Colonic mucosa (tissue), 4 donors: ENCODE data around the gene DOCK8. TPM values are rescaled to one million over a fixed set of nuclear protein-coding genes. Genes with fewer than 3 reads are reported as not detected.

Experiments used
- DNase-seq: peaks from one replicate; pipeline ENCODE4 v3.0.0-alpha.2; 2020
- H3K27ac ChIP-seq: fragments of 200-600 bp; one replicate; pipeline ENCODE4 v1.8.0; 2021
- H3K27me3 ChIP-seq: fragments of 200-600 bp; one replicate; pipeline ENCODE4 v1.8.0; 2021
- H3K36me3 ChIP-seq: fragments of 200-600 bp; one replicate; pipeline ENCODE4 v1.8.0; 2021
- H3K4me1 ChIP-seq: fragments of 200-600 bp; one replicate; pipeline ENCODE4 v1.8.0; 2021; ENCODE audit warnings: mild to moderate bottlenecking
- H3K4me3 ChIP-seq: fragments of 200-600 bp; one replicate; pipeline ENCODE4 v1.8.0; 2021
- H3K9ac ChIP-seq, 2 donors: one replicate each; pipeline ENCODE4 v1.7.0; 2013; ENCODE audit warnings: control low read depth in 2 of 2, low read depth in 2 of 2, low read length in 2 of 2
- H3K9me3 ChIP-seq: fragments of 200-600 bp; one replicate; pipeline ENCODE4 v1.8.0; 2021
- CTCF ChIP-seq: fragments of 200-600 bp; IDR thresholded peaks from one replicate; pipeline ENCODE4 v1.8.0; 2022; ENCODE audit warnings: antibody characterized with exemption, mild to moderate bottlenecking
- intact Hi-C: fragments of 100-400 bp; cut with DNase I; formaldehyde crosslinking; loops from one replicate; pipeline ENCODE4 v1.14.1; 2022
- total RNA-seq, 2 donors: library from RNA; stranded (reverse); fragmentation: NEBNext Ultra II Directional in 1 of 2; extraction: Animal tissue kit (Norgen Biotek cat#: 25700) in 1 of 2; gene quantifications; one replicate each; pipeline ENCODE4 v1.2.1, GENCODE V29; 2021
- donor health status: healthy.
- donor health status: DM: no; HTN: no; CAD: no.
- donor health status: DM: no; HTN: no; CAD: no.

Gene DOCK8
- total RNA-seq, 2 donors from 2014 or later = 5.8 to 7.1 TPM

DNA sequence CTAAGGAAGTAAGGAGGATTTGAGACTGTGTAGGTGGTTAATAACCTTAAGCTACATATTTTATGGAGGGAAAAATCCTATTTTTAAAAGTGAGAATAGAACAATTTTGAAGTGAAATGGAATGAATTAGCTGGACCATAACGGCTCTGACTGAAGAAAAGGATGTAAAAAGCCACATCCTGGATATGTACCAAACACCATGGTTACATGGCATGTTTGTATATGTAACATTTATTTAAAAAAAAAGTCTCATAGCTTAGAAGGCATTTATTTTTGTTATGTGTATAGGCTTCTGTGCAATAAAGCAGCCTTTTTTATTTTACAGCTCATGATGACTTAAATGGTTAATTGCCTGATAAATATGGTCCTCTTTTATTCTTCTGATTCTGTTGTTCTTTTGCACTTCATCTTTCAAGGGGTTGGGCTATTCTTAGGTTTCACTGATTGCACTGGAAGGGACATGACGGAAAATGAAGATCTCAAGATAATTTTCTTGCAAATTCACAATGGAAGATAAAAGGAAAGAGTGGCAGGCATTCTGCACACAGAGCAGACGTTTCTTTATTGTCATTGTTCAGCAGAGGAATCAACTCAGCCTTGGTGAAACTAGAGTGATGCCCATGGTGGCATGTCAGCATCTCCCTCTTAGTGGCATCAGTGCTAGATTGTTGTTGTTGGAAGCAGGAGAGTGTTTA is 63.1 kb downstream of the DOCK8 start:
- Histone ChIP-seq H3K27me3 (no peaks in the 10 kb centered on the region), H3K9me3 (no peaks in the 10 kb centered on the region), H3K4me3 (no peak overlapping the region), H3K4me1 (no peaks in the 10 kb centered on the region), H3K27ac (no peak overlapping the region), H3K36me3 (no peaks in the 10 kb centered on the region), H3K9ac (no peak overlapping the region)
- intact Hi-C loops = no loop called here
- TF ChIP-seq CTCF = no peak
- DNase-seq = no peak

DNA sequence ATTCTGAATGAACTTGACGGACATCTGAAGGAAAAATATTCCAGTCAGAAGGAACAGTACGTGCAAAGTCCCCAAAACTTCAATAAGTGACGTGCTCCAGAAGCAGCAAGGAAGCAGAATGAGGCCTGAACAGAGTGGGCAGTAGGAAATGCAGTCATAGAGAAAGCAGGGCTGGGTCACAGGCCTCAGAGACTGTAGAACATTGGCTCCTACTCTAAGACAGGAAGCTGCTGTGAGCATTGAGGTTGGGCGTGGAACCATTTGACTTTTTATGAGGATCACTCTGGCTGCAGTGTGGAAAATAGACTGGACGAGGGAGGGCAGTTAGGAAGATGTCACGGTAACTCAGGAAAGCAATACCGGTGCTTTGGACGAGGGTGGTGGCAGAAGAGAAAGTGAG is 64.0 kb downstream of the DOCK8 start:
- Histone ChIP-seq H3K4me3 (no peak overlapping the region), H3K4me1 (no peaks in the 10 kb centered on the region), H3K27me3 (no peaks in the 10 kb centered on the region), H3K9ac (no peak overlapping the region), H3K9me3 (no peaks in the 10 kb centered on the region), H3K36me3 (no peaks in the 10 kb centered on the region), H3K27ac (no peak overlapping the region)
- no peak for TF ChIP-seq CTCF
- intact Hi-C loops = no loop called here
- peak; percentile 19 for DNase-seq

DNA sequence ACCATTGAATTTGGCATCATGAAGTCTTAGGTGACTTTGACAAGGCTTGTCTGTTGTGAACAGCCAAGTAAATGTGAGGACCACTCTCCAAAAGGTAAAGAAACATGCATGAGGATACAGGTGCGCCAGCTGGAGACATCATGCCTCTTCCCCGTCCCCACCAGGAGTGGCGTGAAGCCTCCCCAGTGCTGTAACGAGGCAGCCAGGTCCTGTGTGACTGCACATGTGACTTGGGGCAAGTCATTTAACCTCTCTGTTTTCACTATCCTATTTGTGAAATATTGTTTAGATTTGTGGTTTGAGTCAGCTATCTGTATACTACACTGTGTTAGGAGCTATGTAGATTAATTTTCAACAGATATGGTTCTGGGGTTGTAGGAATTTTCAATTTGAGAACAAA is 65.0 kb downstream of the DOCK8 start:
- Histone ChIP-seq H3K4me1 (no peaks in the 10 kb centered on the region), H3K36me3 (no peaks in the 10 kb centered on the region), H3K9me3 (no peaks in the 10 kb centered on the region), H3K4me3 (no peak overlapping the region), H3K9ac (no peak overlapping the region), H3K27ac (no peak overlapping the region), H3K27me3 (no peaks in the 10 kb centered on the region)
- no peak for TF ChIP-seq CTCF
- DNase-seq = no peak
- intact Hi-C loops = no loop called here

- Histone ChIP-seq H3K27me3 (no peaks in the 10 kb centered on the region), H3K9me3 (no peaks in the 10 kb centered on the region), H3K27ac (no peak overlapping the region), H3K9ac (no peak overlapping the region), H3K4me1 (no peaks in the 10 kb centered on the region), H3K36me3 (no peaks in the 10 kb centered on the region), H3K4me3 (no peak overlapping the region)
- no peak for DNase-seq
- intact Hi-C loops = no loop called here
- TF ChIP-seq CTCF = no peak
Observed at GRCh38 chr9:281741-282645, 67.3 kb downstream of the DOCK8 start.

DNA sequence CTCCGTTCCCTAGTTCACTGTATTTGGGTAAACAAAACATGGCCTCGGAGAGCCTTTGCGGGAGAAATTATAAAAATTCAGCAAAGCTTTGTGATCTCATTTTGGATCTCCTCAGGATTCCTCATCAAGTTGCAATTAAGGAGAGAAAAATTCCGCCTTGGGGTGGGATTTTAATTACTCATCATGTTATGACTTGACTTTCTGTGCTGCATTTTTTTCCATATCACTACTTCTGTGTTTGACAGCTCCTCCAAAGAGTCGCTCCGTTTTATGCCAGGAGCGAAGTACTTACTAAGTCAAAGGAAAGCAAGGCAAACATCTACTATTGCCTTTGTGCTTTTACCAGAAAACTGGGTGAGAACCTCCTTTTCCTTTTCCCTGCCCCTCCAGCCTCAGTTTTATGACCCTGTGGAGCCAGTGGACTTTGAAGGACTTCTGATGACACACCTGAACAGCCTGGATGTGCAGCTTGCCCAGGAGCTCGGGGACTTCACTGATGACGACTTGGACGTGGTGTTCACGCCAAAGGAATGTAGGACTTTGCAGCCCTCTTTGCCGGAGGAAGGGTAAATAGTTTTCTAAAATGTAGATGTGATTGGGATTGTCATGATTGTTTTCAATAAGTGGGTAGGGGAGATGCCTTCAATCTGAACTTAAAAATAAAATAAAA is 71.5 kb downstream of the DOCK8 start:
- DNase-seq = no peak
- intact Hi-C loops = no loop called here
- Histone ChIP-seq H3K9me3 (no peaks in the 10 kb centered on the region), H3K4me1 (no peaks in the 10 kb centered on the region), H3K4me3 (no peak overlapping the region), H3K27ac (no peak overlapping the region), H3K27me3 (no peaks in the 10 kb centered on the region), H3K36me3 (no peaks in the 10 kb centered on the region), H3K9ac (no peak overlapping the region)
- no peak for TF ChIP-seq CTCF
